Medulla oblongata (tissue), 1 donor: Measurements from ENCODE around the gene UNKL.
A peak's percentile ranks its signal among the peaks of the same experiment; 100 is the strongest.

Experiments used
- DNase-seq: peaks from one replicate; pipeline ENCODE4 v3.0.0-alpha.2; 2015; ENCODE audit errors: extremely low spot score

The UNKL gene

DNA sequence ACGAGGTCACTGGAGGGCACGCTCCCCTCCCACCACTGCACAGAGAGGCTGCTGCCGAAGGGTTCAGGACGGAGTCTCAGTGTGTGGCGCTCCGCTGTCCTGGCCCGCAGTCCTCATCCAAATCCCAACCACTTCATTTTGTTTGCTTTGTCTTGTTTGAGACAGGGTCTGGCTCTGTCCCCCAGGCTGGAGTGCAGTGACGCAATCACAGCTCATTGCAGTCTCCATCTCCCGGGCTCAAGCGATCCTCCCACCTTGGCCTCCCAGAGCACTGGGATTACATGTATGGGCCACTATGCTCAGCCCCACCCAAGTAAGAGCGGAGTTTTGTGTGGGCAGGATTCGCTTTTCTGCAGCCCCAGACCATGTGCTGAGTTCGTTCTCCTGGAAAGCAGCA lies 12.7 kb downstream of the UNKL start:
- no peak for DNase-seq

DNA sequence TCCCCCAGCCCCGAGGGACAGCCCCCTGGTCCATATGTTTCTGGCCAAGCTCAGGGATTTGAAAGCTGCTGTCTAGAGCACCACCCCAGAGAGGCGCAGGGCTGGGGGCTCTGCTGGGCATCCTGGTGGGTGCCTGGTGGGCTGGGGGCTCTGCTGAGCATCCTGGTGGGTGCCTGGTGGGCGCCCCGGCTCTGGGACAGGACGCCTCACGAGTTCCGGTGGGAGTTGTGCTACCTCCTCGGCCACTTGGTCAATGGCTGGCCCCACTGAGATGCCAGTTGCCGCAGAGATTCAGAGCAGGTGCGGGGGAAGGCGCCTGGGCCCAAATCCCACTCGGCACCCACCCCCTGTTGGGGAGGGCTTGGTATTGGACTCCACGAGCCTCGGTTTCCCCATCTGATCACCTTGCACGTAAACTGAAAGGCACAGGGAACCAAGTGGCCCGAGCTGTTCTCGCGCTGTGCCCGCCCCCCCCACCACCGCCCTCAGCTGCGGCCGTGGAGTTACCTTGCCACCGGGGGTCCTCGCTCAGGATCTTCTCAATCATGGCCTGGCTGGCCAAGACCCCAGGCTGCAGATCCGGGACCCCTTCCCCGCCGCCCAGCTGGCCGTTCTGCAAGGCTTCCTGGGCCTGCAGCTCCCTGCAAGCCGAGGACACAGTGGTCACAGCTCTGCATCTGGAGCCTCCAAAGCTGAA lies 13.3 kb downstream of the UNKL start:
- DNase-seq = no peak

DNA sequence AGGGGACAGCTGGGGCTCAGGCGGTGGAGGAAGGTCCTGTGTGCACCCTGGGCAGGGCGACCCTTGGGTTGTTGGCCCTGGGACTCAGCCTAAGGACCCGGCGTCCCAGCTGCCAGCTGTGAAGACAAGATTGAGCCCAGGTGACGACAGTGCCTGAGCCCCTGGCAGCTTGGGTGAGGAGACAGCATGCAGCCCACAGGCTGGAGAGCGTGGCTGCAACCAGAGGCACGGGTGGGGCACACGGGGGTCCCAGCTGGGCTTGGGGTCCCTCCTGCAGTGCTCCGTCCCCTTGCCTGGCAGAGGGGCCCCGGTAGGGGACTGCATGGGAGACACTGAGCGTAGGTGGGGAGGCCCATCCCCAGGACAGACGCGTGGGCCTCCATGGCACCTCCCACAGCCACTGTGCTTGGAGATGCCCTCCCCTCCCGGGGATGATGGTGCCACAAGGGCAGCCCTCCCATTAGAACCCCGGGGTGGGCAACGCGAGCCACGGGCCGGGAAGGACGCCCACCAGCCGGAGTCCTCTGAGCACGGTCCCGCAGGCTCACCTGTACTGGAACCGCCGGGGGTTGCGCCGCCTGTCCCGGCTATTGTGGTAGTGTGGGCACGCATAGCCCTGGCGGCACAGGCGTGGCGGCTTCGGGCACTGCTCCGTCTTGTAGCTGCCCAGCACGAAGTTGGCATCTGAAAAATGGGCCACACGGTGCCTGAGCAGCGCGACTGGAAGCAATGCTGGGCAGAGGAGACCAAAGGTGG lies 15.5 kb downstream of the UNKL start:
- no peak for DNase-seq

DNA sequence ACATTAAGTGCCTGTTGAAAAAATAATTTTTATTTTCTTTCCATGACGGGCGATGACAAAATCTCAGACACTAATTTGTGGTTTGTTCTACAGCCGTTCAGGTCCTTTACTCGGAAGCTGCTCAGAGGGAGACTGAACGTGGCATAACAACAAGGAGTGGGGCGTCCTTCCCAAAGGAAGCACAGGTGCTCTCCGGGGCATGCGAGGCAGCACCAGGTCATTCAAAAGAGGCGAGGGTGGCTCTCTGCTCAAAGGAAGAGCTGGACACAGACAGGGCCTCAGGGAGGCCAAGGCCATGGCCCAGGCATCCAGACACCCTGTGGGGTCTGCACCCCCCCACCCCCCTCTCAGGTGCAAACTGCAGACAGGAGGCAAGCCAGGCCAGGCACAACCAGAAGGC lies 16.2 kb downstream of the UNKL start:
- DNase-seq = no peak

DNA sequence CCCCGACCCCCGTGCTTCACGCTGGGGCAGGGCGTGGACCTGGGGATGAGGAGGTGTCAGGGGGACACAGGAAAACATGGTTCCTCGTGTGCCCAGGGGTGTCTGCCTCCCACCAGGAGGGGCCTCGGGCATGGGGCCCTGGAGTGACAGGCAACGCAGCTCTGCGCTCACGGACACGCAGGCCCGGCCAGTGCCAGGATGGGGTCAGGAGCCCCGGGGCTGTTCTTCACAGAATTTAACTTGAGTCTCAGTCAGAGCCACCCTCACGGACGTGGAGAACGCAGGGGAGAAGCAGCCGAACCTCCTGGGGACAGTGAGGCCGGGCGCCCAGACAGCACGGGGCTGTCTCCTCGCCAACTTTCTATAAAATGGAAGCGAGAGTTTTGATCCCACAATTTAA lies 16.7 kb downstream of the UNKL start:
- no peak for DNase-seq

DNA sequence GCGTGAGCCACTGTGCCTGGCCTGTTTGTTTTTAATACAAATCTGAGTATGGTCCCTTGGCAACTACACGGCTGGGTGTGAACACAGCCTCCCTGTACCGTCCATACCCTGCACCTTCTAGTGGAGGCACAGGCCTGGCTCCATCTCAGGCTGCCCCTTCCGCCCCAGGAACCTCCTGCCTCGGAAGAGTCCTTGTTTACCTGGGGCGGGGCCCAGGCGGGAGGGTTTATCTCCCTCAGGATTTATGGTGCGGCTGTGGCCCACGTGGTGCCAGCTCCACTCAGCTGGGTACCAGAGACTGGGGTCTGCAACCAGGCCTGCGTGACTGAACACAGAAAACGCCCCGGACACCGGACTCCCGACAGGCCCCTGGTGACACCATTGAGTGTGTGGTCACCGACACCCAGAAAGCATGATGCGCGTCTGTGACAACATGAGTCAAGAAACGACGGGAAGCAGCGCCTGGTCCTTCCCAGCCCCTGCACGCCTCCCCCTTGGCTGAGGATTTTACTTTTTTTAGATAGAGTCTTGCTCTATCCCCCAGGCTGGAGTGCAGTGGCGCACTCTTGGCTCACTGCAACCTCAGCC lies 19.0 kb downstream of the UNKL start:
- DNase-seq = no peak

DNA sequence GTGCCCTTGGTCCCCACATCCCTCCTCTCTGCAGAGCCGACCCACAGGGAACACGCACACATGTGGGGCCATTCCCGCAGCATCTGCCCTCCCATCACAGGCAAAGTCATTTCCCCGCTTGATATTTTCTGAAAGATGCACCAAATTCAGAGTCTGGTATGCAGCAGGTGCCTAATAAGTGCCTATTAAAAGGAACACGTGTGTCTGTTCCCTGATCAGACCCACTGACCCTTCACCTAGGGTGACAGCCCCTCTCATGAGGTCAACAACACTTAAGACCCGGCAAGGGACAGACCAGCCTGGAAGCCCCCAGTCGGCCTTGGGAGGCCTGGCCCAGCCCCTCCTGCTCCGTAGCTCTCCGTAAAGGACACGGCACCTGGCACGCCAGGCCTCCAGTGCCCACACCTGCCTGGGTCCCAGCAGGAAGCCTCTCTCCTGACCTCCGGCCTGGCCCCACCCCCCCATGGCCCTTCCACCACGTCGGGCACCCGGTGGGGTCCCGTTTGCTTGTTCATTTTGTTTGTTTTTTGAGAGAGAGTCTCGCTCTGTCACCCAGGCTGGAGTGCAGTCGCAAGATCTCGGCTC lies 20.0 kb downstream of the UNKL start:
- DNase-seq = no peak

DNA sequence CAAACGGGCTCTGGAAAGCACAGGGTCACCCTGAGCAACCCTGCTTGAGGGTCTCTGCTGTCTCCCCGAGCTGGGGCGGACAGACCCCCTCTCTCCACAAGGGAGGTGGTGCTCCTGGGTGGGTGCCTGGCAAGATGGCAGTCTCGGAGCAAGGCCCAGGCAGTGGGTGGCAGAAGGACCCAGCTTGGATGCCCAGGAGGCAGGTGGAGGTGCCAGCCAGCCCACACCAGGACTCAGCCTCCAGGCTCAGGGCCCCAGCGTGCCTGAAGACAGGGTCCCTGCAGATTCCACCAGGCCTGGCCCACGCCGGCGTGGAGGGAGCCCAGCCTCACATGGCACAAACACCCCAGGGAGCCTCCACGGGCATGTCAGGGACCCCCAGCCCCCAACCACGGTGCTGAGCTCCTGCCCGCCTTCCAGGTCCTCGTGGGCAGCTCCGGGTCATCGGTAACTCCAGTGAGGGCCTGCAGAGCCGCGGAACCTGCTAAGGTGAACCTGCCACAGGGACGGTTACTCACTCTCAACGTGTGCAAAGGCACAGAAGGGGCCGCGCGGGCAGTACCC lies 20.8 kb downstream of the UNKL start:
- DNase-seq = no peak

DNA sequence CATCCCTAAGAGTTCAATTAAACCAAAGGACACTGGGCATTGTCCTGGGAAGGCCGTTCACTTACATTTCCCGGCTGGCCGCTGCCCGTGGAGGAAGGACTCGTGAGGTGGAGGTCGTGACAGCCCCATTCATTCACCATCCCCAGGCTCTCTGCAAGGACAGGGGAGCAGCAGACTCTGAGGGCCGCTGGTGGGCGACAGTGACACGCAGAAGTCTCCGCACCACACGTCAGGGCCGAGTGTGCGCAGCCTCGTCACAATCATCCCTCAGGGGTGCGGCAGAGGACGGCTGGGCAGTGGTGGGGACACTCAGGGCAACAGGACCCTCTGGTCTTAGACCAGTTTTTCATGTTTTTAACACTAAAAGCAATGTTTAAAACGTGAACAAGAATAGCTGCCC lies 21.7 kb downstream of the UNKL start:
- no peak for DNase-seq

DNA sequence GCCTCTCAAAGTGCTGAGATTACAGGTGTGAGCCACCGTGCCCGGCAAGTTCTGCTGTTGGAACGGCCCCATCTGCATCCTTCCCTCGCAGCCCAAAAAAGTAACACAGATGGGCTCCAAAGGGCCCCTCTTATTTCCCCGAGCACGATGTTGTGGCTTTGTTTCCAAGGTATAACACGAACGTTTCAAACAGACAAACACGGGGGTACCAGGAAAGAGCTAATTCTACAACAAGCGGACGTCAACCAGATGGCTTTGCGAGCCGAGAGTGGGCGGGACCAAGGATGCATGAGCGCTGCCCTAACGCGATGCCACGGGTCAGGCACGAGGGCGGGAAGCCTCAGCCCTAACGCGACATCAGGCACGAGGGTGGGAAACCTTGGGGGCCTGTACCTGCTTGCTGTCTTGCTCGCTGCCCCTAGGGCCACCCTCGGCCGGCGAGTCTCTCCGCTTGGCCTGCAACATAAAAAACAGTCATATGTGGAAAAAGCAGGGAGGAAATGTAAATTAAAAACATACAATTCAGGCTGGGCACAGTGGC lies 24.2 kb downstream of the UNKL start:
- no peak for DNase-seq

DNA sequence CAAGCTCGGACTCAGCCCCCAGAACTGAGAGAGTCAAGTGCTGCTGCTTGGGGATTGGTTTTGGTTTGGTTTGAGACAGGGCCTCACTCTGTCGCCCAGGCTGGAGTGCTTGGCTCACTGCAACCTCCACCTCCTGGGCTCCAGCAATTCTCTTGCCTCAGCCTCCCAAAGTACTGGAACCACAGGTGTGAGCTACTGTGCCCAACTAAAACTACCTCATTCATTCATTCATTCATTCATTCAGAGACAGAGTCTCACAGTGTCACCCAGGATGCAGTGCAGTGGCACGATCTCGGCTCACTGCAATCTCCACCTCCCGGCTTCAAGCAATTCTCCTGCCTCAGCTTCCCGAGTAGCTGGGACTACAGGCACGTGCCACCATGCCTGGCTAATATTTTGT lies 24.7 kb downstream of the UNKL start:
- no peak for DNase-seq

DNA sequence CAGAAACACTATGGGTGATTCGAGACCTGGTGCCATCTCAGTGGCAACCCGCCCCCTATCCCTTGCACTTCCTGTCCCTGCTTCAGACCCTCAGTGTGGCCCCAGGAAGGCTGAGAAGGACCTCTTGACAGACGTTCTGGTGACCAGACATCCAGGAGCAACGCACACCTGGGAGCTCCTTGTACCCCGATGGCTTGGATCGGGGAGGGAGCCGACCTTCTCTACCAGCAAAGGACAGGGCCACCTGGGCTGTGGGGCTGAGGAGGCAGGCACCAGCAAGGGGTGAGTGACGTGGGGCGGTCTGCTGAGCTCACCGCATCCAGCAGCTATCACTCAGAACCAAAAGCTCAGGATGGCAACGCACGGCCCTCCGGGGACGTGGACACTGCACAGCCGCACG lies 27.2 kb downstream of the UNKL start:
- no peak for DNase-seq

DNA sequence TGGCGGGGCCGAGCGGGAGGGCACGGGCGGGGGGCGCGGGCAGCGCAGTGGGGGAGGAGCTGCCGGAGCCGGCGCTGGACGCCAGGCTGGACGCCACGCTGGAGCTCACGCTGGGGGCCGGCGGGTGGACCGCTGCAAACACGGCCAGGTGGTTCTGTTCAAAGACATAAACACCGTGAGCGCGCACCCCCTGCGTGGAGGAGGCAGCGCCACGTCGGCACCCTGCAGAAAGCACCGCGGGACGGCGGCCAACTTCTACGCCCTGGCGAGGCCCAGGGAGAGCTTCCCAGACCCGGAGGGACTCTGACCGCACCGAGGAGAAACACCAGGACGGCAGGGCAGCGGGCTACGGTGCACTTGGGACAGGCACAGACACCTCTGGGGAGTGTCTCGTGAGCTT lies 29.3 kb downstream of the UNKL start:
- no peak for DNase-seq

DNA sequence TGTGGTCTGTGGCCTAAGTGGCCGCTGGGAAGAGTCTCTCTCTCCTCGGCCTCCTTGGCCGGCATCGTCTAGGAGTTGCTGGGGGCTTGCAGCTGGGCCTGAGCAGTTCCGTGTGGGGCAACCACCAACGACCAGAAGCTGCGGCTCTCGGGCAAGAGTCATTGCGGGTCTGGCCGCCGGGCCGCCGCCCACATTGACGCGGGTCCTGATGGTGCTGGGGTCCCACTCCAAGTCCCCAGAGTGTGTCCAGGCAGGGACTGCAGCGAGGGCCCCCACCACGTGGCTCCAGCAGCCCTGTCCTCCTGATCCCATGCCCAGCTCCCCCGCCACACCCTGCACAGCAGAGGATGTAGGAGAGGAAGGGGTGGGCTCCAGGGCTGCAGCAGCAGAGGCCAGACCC lies 30.9 kb downstream of the UNKL start:
- no peak for DNase-seq

DNA sequence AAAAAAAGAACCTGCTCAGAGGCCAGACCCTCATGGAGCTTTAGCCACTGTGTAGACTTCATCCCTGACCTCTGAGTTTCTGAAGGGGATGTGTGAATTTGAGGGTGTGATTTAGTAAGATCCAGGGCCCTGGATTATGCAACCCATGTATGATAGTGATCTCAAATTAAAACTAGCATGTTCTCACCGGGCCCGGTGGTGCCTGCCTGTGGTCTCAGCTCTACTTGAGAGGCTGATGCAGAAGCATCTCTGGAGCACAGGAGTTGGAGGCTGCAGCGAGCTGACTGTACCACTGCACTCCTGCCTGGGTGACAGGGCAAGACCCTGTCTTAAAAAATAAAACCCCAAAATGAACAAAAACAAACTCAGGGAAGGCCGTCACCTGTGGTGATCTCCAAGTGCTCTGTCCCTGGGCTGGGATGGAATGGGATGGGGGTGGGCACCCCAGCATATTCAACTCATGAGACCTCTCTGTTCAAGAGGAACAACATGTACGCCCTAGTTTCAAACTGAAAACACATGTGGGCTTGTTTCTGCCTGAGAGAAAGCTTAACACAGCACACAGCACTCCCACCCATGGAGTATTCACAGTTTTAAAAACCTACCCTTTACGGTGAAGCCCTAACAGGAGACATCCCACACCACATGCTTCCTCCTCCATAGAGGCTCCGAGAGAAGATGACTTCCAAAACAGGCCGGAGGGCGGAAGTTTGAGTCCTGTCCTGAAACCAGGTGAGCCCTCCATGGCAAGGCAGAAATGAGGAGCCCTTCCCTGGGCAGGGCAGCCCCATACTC lies 32.7 kb downstream of the UNKL start:
- DNase-seq = no peak

DNA sequence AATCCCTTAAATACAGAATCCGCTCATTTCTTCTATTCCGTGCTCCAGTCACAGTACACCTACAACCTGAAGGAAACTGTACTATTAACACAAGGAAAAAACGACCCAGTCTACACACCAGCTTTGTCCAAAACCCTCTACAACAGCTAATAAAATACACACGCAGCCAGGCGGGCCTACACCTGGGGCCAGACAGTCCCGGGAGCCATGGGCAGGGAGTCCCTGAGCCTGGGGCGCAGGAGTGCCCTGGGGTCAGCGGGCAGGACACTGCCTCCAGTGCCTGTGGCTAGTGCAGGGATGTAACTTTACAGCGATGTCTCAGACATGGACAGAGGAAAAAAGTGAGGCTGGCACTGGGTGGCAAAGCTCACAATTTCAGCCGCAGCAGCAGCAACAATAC lies 34.3 kb downstream of the UNKL start:
- no peak for DNase-seq

DNA sequence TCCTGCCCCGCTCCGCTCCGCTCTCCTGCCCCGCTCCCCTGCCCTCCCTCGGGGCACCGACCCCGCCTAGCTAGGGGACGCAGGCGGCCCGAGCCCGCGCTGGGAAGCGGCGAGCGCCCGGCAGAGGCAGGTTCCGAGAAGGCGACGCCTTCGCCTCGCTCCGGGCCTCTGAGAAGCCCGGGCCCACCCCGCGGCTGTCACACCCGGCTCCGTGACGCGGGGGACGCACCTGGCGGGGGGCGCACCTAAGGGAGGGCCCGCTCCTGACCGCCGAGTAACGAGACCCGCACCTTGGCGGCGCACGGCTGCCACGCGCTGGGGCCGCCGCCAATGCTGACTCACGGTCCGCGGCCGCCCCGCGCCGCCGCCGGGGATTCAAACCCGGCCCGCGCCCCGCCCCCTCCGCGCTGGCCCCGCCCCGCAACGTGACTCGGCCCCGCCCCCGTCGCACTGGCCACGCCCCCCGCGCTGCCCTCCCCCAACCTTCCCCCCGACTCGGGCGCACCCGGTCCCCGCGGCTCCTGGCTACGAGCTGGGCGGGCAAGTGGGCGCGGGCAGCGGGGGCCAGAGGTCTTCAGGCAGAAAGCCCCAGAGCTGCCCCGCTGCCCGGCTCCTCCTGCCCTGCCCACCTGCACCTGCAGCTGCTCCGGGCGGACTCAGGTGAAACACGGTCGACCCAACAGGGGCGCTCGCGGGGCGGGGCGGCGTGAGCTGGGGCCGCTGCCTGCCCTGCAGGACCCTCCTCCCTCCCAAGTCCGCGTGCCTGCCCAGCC lies 35.0 kb downstream of the UNKL start:
- DNase-seq = no peak

DNA sequence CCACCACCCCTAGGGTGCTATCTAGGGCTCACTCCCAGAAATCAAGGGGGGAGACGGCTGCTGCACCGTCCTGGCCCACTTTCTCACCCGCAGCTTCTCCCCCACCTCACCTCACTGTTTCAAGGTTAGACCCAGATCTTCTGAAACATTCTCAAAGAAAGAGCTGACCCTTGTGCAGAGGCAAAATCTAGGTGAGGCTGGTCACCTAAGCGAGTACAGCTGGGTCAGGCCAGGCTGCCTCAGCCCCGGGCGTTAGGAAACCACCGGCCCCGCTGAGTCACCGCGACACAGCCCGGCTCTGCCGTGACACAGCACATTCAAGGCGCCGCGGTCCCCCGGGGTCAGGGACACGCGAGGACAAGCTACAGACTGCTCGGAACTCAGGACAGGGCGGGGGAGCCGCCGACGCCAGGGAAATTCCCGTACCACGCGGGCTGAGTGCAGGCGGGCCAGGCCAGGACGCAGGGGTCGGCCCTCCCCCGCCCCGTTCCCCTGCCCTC lies 35.6 kb downstream of the UNKL start:
- peak; percentile 48 for DNase-seq

DNA sequence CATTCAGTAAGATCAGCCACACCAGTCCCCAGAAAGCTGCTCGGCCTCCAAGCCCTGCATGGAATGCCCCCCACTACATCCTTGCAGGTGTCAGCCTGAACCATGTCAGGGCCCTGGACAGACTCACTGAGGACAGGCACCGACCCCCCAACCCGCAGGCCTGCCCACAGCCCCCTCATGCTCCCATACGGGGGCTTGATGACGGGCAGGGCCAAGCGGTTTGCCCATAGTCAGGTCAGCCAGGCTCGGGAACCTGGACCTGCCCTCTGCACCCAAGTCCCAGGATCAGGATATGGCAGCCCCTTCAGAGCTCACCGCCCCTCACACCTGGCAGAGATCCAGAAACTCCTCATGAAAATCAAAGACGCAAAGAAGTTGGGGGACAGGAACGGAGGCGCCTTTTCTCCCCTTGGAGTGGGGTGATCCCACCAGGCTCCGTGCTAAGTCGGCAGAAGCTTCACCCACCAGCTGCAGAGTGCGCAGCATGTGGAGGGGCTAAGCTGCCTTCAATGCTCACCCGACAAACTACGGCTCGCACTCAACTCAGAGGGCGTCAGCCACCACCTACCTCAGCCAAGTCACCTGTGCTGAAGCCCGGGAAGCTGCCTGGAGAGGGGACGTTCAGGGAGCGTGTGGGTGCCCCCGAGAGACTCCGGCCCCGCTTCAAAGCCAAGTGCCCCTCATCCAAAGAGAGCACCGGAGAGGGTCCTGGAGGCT lies 36.3 kb downstream of the UNKL start:
- DNase-seq = no peak
